ENCODE data around the gene SHCBP1. TPM values are rescaled to one million over a fixed set of nuclear protein-coding genes. Genes with fewer than 3 reads are reported as not detected.

SHCBP1 gene
- total and polyA plus RNA-seq, 2 of the 13 experiments (the other 11 are each of a cell fraction or from before 2014, with no cell fraction given): 15.7 to 33.0 TPM

GRCh38 chr16:46632778-46633733 is 11.9 kb upstream of the SHCBP1 start (continued):
- TF ChIP-seq, protein P1, sequence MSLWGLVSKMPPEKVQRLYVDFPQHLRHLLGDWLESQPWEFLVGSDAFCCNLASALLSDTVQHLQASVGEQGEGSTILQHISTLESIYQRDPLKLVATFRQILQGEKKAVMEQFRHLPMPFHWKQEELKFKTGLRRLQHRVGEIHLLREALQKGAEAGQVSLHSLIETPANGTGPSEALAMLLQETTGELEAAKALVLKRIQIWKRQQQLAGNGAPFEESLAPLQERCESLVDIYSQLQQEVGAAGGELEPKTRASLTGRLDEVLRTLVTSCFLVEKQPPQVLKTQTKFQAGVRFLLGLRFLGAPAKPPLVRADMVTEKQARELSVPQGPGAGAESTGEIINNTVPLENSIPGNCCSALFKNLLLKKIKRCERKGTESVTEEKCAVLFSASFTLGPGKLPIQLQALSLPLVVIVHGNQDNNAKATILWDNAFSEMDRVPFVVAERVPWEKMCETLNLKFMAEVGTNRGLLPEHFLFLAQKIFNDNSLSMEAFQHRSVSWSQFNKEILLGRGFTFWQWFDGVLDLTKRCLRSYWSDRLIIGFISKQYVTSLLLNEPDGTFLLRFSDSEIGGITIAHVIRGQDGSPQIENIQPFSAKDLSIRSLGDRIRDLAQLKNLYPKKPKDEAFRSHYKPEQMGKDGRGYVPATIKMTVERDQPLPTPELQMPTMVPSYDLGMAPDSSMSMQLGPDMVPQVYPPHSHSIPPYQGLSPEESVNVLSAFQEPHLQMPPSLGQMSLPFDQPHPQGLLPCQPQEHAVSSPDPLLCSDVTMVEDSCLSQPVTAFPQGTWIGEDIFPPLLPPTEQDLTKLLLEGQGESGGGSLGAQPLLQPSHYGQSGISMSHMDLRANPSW (CRISPR knock-in tag; IDR thresholded peaks at IDR 0.05; ENCODE audit: borderline replicate concordance): no peak
- TF ChIP-seq FOXK2 (IDR thresholded peaks at IDR 0.05): no peak
- no peak for TF ChIP-seq ZNF775 (CRISPR knock-in tag; IDR thresholded peaks at IDR 0.05; ENCODE audit: borderline replicate concordance)
- no peak for TF ChIP-seq TMF1 (CRISPR knock-in tag; IDR thresholded peaks at IDR 0.05; ENCODE audit: low read depth)
- TF ChIP-seq SP4 (CRISPR knock-in tag; IDR thresholded peaks at IDR 0.05): peak; percentile 77
- TF ChIP-seq CREM (IDR thresholded peaks at IDR 0.05): no peak
- TF ChIP-seq CREM (CRISPR knock-in tag; IDR thresholded peaks at IDR 0.05): no peak
- TF ChIP-seq, protein P2, sequence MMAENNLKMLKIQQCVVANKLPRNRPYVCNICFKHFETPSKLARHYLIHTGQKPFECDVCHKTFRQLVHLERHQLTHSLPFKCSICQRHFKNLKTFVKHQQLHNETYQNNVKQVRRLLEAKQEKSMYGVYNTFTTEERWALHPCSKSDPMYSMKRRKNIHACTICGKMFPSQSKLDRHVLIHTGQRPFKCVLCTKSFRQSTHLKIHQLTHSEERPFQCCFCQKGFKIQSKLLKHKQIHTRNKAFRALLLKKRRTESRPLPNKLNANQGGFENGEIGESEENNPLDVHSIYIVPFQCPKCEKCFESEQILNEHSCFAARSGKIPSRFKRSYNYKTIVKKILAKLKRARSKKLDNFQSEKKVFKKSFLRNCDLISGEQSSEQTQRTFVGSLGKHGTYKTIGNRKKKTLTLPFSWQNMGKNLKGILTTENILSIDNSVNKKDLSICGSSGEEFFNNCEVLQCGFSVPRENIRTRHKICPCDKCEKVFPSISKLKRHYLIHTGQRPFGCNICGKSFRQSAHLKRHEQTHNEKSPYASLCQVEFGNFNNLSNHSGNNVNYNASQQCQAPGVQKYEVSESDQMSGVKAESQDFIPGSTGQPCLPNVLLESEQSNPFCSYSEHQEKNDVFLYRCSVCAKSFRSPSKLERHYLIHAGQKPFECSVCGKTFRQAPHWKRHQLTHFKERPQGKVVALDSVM (CRISPR knock-in tag; IDR thresholded peaks at IDR 0.05): no peak
- TF ChIP-seq NR0B2 (CRISPR knock-in tag; IDR thresholded peaks at IDR 0.05): peak; percentile 41; the same call in 1 of the 2 replicates
- no peak for TF ChIP-seq SMAD1 (CRISPR knock-in tag; IDR thresholded peaks at IDR 0.05; ENCODE audit: borderline replicate concordance, low read depth)
- no peak for TF ChIP-seq IKZF1 (IDR thresholded peaks at IDR 0.05)
- TF ChIP-seq DDIT3 (CRISPR knock-in tag; IDR thresholded peaks at IDR 0.05): no peak
- no peak for TF ChIP-seq SMYD3 (CRISPR knock-in tag; IDR thresholded peaks at IDR 0.05)
- TF ChIP-seq SRF (IDR thresholded peaks at IDR 0.05; ENCODE audit: low read depth, low read length): peak; percentile 10; the same call in 1 of the 2 replicates
- TF ChIP-seq ZNF549 (CRISPR knock-in tag; IDR thresholded peaks at IDR 0.05): no peak
- TF ChIP-seq ZBED4 (CRISPR knock-in tag; IDR thresholded peaks at IDR 0.05; ENCODE audit: borderline replicate concordance): no peak
- no peak for TF ChIP-seq TERF1 (CRISPR knock-in tag; IDR thresholded peaks at IDR 0.05)

Data from HepG2 (cell line).